Measurements from ENCODE around the gene MEDAG.
A peak's percentile ranks its signal among the peaks of the same experiment; 100 is the strongest.

MEDAG gene

DNA sequence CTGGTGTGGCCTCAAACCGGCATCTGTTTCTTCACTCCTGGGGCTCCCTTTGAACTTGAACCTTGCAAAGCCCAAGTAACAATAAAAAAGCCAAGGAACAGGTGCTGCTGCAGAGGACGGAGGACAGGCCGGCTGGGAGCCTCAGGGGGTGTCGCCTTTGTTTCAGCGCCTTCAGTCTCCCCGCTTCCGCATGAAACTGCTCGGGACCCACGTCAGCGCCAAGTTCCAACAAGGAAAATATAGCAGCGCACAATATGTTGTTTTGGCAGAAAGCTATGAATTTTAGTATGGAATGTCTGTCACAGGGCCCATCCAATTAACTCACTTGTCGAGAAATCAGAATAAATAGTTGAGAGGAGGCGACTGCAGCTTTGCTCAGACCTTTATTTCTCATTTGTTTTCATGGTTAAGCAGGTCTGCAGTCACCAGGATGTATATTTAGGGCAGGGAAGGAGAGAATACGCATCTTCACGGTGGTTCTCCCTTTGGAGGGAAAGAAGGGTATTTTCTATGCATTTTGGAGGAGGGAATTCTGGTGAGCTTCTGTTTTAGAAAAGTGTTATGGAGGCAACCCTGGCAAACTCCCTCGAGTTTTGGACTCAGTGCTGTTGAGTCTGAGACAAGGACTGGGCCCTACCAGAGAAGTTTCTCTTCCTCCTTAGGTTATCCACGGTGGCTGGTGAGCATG, 34.3 kb upstream of the MEDAG start:
- peak overlapping the region in 15 of 21 experiments; percentile 1 to 89 (median 58) for H3K27ac ChIP-seq
- H3K4me3 ChIP-seq = no peak overlapping the region

DNA sequence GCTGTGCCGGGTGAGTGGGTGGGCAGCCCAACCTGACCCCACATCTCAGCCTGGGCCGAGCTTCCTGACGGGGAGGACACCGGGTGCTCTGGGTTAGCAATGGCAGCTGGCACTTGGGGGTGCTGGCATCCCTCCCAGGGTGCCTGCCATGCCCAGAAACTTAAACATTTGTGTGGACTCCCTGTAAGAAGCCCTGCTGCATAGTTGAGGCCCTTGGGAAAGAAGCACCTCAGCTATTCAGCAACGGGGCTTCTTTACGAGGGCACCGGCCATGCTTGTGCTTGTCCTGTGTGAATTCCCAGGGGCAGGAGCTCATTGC, 33.8 kb upstream of the MEDAG start:
- Histone ChIP-seq H3K4me3 (no peak overlapping the region), H3K27ac (peak overlapping the region in 16 of 21 experiments; percentile 3 to 78 (median 46))

DNA sequence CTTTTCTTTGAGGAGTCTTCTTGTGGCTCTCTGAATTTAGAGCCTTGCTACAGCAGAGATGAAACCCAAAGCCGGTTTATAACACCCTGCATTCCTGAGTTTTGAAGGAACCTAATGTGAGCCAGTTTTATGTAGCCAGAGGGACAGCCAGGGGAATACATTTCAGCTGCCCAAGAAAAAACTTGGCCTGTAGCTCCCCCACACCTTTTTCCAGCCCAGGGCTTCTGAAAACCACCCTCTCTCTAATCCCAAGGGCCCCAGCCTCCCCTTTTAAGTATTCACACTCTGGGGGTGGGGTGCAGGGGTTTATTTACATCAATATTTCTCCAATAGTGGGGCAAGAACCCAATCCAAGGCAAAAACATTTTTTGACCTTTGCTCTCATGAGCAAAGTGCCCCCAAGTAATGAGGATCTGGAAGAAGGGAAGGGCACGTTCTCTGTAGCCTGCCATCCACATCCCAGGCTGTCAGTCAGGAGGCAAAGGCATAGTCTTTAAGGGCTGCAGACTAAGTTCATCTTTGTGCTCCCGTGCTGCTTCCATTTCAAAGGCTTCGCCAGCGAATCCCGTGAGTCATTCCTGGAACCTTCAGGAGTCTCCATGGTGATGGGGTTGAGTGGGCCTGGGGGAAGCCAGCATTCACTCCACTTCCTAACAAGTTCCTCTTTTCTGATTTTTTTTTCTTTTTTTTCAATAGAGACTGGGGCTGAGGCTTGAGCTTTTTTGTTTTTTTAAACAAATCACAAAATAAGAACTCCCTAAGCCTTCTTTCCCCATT, 33.2 kb upstream of the MEDAG start:
- Histone ChIP-seq H3K27ac (peak overlapping the region in 17 of 21 experiments; percentile 3 to 78 (median 41)), H3K4me3 (no peak overlapping the region)

DNA sequence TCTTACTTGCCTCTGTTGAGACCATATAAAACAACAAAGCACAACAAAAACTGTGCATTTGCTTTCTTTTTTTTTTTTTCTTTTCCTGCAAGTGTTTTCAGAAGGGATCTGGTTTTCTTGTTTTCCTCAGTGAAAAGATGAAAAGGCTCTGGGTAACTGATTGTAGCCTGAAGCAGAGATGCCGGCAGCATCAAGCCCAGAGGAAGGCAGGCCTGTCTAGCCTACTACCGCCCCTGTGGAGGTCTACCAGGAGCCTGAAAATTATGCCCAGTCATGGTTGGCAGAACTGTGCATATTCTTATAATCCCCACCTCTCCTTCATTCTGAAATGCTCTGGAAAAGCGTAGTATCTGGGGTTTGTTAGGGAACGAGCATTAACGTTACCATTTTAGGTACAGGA, 32.6 kb upstream of the MEDAG start:
- Histone ChIP-seq H3K27ac (peak overlapping the region in 9 of 21 experiments; percentile 9 to 78 (median 55)), H3K4me3 (no peak overlapping the region)

DNA sequence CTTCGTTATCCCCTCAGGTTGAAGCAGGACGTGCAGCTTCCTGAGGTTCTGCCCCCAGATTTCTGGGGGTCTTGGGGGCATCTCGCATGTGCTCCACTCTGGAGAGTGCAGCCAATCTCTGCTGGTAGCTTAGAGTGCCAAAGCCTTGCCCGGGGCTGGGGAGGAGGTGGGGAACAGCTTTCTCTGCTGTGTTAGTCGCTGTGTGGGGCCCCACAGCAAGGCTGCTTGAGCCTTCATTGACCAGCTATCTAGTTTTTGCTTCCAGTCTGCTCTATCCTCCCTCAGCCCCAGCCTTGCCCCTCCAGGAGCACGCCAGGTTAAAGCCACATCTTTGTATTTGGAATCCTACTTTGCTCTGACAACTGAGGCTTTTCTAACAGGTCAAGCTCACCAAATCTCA, 32.0 kb upstream of the MEDAG start:
- Histone ChIP-seq H3K27ac (peak overlapping the region in 5 of 21 experiments; percentile 28 to 58 (median 55)), H3K4me3 (no peak overlapping the region)

DNA sequence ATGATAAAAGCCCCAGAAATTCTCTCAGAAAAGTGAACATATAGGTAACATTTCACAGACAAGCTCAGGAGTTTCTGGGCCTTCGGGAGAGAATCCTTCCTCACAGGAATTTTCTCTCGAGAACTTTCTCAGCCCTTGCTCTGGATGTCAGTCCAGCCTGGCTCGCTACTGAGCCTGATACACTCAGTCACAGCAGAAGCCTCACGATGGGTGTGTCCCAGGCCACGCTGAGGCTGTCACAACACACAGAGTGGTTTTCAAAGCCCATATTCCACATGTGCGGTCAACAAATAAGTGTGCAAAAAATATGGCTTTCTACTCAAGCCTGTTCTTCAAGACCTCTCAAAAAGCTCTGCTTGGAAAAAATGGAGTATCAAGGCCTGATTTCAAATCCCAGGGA, 31.5 kb upstream of the MEDAG start:
- peak overlapping the region in 4 of 21 experiments; percentile 28 to 58 (median 50) for H3K27ac ChIP-seq

DNA sequence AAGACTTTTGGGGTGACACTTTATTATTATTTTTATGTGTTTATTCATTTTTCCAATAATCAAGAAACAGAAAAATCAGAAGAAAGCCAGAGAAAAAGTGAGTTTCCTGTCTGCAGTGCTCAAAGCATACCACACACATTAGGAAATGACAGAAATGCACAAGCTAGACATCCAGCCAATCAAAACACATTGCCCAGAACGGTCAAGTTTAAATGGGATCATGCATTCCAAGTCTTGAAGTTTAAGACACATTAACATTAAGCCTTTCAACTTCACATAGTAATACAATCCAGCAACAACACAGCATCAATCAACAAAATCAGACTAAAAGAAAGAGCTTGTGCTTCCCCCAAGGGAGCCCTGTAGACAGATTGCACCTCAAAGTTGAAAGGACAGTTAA, 28.7 kb upstream of the MEDAG start:
- no peak overlapping the region for H3K27ac ChIP-seq
- no peak overlapping the region for H3K4me3 ChIP-seq

More for the DNA sequence above, 31.5 kb upstream of the MEDAG start:
- H3K4me3 ChIP-seq = no peak overlapping the region

DNA sequence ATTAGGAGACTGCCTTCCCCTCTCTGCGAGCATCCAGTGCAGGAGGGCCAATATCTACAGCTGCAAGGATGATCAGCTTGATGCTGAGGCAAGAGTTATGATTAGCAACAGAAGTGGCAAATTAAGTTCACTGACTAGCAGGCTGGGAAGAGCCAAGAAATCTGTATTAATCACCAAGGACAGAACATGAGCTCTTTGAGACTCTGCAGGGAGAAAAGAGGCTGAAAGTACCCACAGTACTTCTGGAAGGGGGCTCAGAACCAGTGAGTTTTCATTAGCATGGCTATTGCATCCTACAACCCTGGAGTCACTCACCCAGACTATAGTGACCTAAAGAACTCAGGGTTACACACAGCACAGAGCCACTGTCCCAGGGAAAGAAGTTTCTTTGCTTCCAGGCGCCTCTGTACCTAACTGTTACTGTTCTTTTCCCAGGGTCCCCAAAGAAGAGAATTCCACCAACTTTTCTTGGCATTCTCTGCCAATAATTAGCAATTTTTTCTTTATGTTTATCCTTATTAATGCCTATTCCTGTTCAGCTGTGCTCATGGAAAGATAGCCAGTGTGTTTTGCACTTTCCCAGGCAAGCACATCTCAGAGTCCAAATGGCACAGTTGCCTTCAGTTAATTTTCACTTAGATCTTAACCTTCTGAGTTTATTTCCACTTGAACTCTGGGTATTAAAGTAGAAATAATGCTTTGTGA, 25.8 kb upstream of the MEDAG start:
- peak overlapping the region in 13 of 21 experiments; percentile 1 to 85 (median 50) for H3K27ac ChIP-seq
- H3K4me3 ChIP-seq = no peak overlapping the region

DNA sequence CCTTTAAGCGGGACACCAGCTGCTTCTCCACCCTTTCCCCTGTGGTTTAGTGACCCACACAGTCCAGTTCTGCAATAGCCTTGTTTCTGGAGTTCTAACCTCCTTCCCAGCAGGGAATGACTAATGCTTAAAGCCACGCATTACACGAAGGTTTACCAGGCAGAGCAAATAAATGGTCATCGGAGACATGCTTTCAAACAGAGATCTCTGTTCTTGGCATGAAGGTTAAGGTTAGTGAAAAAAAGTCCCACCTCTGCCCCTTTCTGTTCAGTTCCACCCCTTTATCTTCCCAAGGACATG, 25.3 kb upstream of the MEDAG start:
- H3K27ac ChIP-seq = peak overlapping the region in 17 of 21 experiments; percentile 3 to 85 (median 53)
- no peak overlapping the region for H3K4me3 ChIP-seq

DNA sequence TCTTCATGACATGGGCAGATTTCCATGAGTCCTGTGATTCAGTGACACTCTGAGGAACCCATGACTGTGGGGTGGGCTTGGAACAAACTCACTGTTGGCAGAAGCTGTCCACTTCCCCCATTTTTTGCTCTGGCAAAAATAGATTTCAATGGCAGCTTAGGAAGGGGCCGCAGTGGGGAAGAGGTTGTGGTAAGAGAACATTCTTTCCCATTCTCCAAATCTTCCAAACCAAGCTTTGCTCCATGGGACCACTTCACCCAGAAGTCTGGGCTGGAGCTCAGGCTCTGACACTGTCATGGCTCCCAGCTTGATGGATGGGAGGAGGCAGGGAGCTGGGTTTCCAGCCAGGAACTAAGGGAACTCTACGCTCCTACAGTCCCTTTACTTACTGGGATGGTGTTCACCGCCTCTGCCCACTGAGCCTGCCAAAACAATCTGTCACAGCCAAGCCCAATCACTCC, 24.9 kb upstream of the MEDAG start:
- H3K27ac ChIP-seq = peak overlapping the region in 18 of 21 experiments; percentile 3 to 85 (median 52)
- no peak overlapping the region for H3K4me3 ChIP-seq

DNA sequence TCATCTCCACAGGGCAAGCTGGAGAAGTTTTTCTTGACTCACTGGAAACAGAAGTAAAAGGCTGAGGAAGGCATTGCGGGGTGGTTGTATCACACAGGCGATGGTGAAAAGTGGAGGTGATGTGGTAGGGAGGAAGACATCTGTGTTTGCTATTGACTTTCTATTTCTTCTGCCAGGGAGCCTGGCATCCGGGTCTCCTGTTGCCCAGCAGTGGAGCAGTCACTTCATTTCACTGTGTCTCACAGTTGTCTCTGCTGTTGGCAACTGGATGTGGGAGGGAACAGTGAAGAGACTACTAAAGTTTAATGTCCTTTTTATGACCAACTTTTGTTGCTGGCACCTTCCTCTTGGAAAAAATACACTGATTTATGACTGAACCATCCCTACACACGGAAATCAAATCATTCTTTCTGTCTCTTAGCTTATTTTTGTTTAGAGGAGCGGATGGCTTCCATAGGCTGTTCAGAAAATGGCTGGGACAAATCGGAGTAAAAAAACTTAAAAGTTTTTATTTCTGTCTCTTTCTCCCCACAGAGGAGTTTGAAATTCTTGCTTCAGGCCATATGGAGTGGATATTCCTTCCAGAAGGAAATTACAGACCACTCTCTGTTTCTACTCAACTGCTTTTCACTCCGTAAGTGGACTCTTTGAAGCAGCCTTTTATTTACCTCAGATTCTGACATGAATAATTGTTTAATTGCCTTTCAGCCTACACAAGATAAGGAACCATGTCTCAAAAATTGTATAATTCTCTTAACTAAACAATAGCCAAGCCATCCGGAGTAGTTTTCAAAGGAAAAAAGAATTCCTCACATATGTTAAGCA, 23.8 kb upstream of the MEDAG start:
- Histone ChIP-seq H3K4me3 (no peak overlapping the region), H3K27ac (peak overlapping the region in 13 of 21 experiments; percentile 9 to 85 (median 53))

DNA sequence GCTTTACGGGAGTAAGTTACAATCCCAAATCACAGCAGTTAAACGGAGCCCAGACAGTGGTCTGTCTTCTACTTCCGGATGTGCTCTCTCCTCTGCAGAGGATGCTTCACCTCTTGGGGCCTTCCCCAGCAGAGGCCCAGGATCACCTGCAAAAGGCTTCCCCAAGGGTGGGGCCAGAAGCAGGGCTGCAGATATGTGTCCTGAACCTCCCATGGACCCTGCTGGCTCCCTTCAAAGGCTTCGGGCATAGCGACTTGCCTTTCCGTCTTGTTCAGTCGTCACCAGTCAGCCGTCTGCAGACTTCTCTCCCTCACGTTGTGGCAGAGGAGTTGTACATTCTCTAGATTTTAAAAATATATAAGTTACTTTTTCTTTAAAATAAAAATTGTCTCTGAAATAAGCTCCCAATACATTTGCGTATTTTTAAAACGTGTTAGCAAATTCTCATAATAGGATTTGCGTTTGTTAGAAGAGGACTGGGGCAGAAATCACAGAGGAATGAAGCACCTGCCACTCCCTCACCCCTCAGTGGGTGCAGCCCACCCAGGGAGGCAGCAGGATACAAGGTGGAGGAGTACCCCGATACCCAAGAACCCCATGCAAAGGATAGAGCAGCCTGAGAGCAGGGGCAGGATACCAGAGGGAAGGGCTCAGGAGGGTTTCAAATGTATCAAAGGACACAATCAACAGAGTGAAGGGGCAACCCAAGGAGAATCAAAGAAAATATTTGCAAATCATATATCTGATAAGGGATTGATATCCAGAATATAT, 22.9 kb upstream of the MEDAG start:
- peak overlapping the region in 2 of 21 experiments; percentile 61 to 80 for H3K27ac ChIP-seq
- H3K4me3 ChIP-seq = no peak overlapping the region

DNA sequence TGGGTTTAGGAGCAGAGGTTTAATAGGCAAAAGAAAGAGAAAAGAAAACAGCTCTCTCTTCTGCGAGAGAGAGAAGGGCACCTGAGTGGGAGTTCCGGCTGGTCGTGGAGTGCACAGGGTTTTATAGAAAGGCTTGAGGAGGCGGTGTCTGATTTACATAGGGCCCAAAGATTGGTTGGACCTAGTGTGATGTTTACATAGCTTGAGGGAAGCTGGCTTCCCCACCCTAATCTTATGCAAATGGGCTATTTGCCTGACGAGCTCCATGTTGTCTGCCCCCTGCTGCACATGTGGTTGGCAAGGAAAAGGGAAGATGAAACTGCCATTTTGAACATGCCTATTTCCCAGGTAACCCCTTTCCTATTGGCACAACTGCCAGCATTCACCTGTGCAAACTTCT, 21.5 kb upstream of the MEDAG start:
- Histone ChIP-seq H3K27ac (no peak overlapping the region), H3K4me3 (no peak overlapping the region)

DNA sequence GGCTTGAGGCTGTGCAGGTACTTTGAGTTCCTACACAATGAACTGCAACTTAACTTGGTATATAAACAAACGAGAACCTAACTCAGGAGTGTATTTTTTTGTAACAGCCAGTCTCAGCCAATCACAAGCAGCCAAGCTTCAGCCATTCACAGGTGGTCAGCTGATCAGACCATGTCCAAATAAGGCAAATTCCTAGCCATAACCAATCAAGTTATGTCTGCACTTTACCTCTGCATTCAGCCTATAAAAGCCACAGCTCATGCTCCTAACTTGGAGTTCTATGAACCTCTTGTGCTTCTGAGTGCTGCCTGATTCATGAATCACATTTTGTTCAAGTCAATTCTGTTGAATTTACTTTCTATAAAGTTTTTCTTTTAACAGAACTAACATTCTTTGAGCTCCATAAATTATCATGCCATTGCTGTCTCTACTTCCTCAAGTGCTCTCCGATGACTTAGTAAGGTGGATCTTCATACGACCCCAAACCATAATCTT, 16.8 kb upstream of the MEDAG start:
- Histone ChIP-seq H3K27ac (no peak overlapping the region), H3K4me3 (no peak overlapping the region)

DNA sequence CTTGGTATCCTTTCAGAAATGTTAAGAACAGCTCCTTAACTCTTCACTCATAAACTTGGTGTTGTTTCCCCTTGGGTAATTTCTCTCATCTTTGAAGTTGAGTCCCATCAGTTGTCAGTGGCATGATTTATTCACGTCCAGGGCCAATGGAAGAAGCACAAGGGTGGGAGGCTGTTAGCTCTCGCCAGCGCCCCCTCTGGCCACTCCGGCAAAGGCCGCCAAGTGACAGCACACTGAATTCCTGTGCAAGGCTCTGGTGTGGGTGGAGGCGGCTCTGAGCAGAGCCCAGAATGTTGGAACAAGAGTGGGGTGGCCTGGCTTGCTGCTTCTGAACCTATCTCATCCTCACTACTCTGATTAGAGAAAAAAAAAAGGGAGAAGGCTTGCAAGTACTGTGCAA, 13.1 kb upstream of the MEDAG start:
- Histone ChIP-seq H3K4me3 (no peak overlapping the region), H3K27ac (no peak overlapping the region)

DNA sequence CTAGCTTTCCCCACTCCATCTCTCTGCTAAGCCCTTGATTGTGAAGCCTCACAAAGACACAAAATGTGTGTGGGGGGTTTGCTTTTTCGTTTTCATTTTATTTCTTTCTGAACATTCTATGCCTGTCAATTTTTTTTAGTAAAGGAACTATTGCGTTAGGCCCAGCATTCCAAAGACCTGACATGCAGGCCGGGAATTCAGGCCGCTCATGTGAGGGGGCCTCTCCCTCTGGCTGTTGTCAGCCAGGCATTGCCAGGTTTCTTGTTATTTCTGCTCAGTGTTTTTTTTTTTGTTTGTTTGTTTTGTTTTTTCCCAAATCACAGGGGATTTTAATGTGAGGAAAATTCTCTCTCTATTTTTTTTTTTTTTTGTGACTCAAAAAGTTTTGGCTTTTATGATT, 10.3 kb upstream of the MEDAG start:
- Histone ChIP-seq H3K27ac (peak overlapping the region in 10 of 21 experiments; percentile 12 to 90 (median 42)), H3K4me3 (no peak overlapping the region)

DNA sequence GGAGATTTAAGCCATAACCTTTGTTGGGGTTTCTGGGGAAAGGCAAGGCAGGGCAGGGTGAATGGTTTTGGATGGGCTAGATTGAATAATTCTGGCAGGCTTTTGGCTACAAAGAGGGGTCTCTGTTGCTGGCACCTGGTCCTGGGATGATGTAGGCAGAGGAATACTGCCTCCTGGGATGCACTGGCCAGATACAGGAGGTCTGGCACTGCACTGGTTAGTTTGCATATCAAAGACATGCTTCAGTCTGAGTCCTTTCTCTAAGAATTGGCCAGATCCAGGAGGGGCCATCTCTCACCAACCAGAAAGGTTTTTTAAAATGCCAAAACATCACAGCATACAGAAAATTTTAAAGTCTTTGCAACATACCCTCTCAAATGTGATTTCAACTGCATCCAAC, 8.0 kb upstream of the MEDAG start:
- Histone ChIP-seq H3K4me3 (no peak overlapping the region), H3K27ac (peak overlapping the region in 11 of 21 experiments; percentile 17 to 90 (median 55))

DNA sequence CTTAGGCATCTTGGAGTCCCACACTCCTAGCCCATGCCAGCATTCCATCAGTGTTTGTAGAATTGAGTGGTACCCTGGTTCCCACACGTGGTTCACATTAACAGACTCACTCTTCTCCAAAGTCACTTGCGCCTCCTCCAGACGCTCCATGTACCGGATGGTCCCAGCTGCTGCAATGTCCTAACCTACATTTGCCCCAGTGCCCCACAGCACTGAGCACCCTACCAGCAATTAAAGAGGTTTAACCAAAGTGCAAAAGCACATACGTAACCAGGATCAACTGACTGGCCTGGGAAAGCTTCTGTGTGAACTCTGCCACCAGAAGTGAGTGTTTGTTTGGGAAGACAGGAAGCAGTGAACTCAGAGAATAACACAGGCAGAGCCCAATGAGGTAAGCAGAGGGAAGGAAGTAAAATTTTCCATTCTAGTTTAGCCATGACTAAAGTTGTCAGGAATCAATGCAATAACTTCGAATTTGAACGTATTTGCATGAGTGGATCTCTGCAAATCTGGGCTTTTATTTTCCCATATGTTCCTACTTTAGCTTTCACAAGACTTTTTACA, 7.3 kb upstream of the MEDAG start:
- no peak overlapping the region for H3K4me3 ChIP-seq
- peak overlapping the region in 12 of 21 experiments; percentile 3 to 90 (median 48) for H3K27ac ChIP-seq

All from skin epidermis (tissue), 12 donors.